BJ (cell line): ENCODE results near the gene CD80. TPM values are rescaled to one million over a fixed set of nuclear protein-coding genes. Genes with fewer than 3 reads are reported as not detected.

ENCODE experiments used
- CTCF ChIA-PET: fragments of 350-600 bp; formaldehyde crosslinking; extraction: SDS; loops from one replicate; lab custom pipeline; 2021; ENCODE audit warnings: antibody characterized with exemption, inconsistent platforms; lab: Yijun Ruan, JAX
- POLR2A ChIA-PET: fragments of 300-600 bp; sonication (Branson Sonifier 250); formaldehyde crosslinking; extraction: SDS; loops from one replicate; lab custom pipeline; 2021; ENCODE audit warnings: antibody characterized with exemption; lab: Charles Lee
- DNase-seq: peaks from one replicate; pipeline ENCODE4 v3.0.0-alpha.2; 2011; ENCODE audit warnings: low read depth
- H3K27me3 ChIP-seq: 2 replicates; pipeline ENCODE4 v1.6.0; 2011; ENCODE audit warnings: low read length; ENCODE audit not compliant: control insufficient read depth, insufficient read depth
- H3K36me3 ChIP-seq: 2 replicates; pipeline ENCODE4 v1.5.1; 2011; ENCODE audit warnings: low read length; ENCODE audit not compliant: control insufficient read depth, insufficient read depth
- H3K4me3 ChIP-seq: 2 replicates; pipeline ENCODE4 v1.5.1; 2011; ENCODE audit warnings: low read depth, mild to moderate bottlenecking, control low read depth, low read length
- CTCF ChIP-seq: IDR thresholded peaks from 2 replicates; pipeline ENCODE4 v1.5.1; 2011; ENCODE audit warnings: low read depth, mild to moderate bottlenecking, control low read depth, inconsistent platforms, low read length, moderate library complexity; ENCODE audit not compliant: insufficient read depth
- polyA plus RNA-seq: library from polyadenylated mRNA; depleted of rRNA; stranded (reverse); fragments of >200 nt; gene quantifications from 2 replicates; pipeline ENCODE4 v1.2.3, GENCODE V29; 2011

Gene CD80
- polyA plus RNA-seq, 1 experiment: not detected

GRCh38 chr3:119506631-119507030 is 52.8 kb downstream of the CD80 start:
- Histone ChIP-seq H3K27me3 (no peaks in the 10 kb centered on the region), H3K4me3 (no peak overlapping the region), H3K36me3 (no peaks in the 10 kb centered on the region; the same call in 1 of the 2 replicates)
- no peak for DNase-seq
- no peak for TF ChIP-seq CTCF
- ChIA-PET CTCF (no interaction called here), POLR2A (no interaction called here)

- no peak for TF ChIP-seq CTCF
- no peak overlapping the region for H3K4me3 ChIP-seq
- no peak for DNase-seq
- ChIA-PET POLR2A (no interaction called here), CTCF (no interaction called here)
- H3K27me3 ChIP-seq: no peaks in the 10 kb centered on the region
- no peaks in the 10 kb centered on the region for H3K36me3 ChIP-seq
Measured at GRCh38 chr3:119500901-119501300, 58.5 kb downstream of the CD80 start.

GRCh38 chr3:119500265-119500664 is 59.1 kb downstream of the CD80 start:
- H3K4me3 ChIP-seq: no peak overlapping the region

GRCh38 chr3:119498186-119499011 is 61.0 kb downstream of the CD80 start, which contains the start of gene TIMMDC1:
TSS of gene TIMMDC1 (plus strand) at chr3:119498547. CDS start at chr3:119498734, 187 bp downstream.
- no peak for TF ChIP-seq CTCF
- H3K4me3 ChIP-seq: peak within 1 kb of the TSS; percentile 85
- CTCF ChIA-PET: interaction anchor here (0.6 to 1.1 kb wide), 3 partner anchors 60 to 257 kb away, joined by 3 to 5 read pairs (median 3); partner anchors contain the start of gene B4GALT4
- H3K36me3 ChIP-seq: no peaks in the 10 kb centered on the region
- no peaks in the 10 kb centered on the region for H3K27me3 ChIP-seq
- POLR2A ChIA-PET: interaction anchor here (0.6 kb wide), 1 partner anchor 82 kb away, joined by 12 read pairs; no protein-coding TSS in a partner anchor
- peak; percentile 81 for DNase-seq

More at GRCh38 chr3:119500265-119500664, 59.1 kb downstream of the CD80 start:
- no peak for DNase-seq
- POLR2A ChIA-PET: no interaction called here
- CTCF ChIA-PET: interaction anchor here (0.7 kb wide), 1 partner anchor 181 kb away, joined by 4 read pairs; no protein-coding TSS in a partner anchor
- Histone ChIP-seq H3K36me3 (no peaks in the 10 kb centered on the region), H3K27me3 (no peaks in the 10 kb centered on the region)
- no peak for TF ChIP-seq CTCF

GRCh38 chr3:119497820-119498185 is 61.6 kb downstream of the CD80 start:
- ChIA-PET CTCF (interaction anchor here (0.6 kb wide), 1 partner anchor 61 kb away, joined by 3 read pairs; no protein-coding TSS in a partner anchor), POLR2A (no interaction called here)
- H3K36me3 ChIP-seq: no peaks in the 10 kb centered on the region
- TF ChIP-seq CTCF: no peak
- no peaks in the 10 kb centered on the region for H3K27me3 ChIP-seq
- peak overlapping the region; percentile 85 for H3K4me3 ChIP-seq
- DNase-seq: no peak
